Ectodermal cell (in vitro differentiated cells): Measurements from ENCODE around the gene PRKG1.
"Not testable (repeated sequence)": the region's sequence is repeated elsewhere in the genome, so short reads cannot be mapped to it uniquely, and the experiment has no call there.

ENCODE experiments used
- H3K27ac ChIP-seq: 2 replicates; pipeline ENCODE4 v1.7.0; 2013; ENCODE audit warnings: mild to moderate bottlenecking, low read depth, low read length; ENCODE audit not compliant: insufficient read depth, poor library complexity, severe bottlenecking
- H3K27me3 ChIP-seq: 2 replicates; pipeline ENCODE4 v1.7.0; 2013; ENCODE audit warnings: mild to moderate bottlenecking, low read length; ENCODE audit not compliant: insufficient read depth, control insufficient read depth, poor library complexity, severe bottlenecking
- H3K36me3 ChIP-seq: one replicate; pipeline ENCODE4 v1.7.0; 2013; ENCODE audit warnings: low read length; ENCODE audit not compliant: control insufficient read depth, insufficient read depth
- H3K4me1 ChIP-seq: one replicate; pipeline ENCODE4 v1.7.0; 2013; ENCODE audit warnings: low read length; ENCODE audit not compliant: control insufficient read depth, insufficient read depth
- H3K4me3 ChIP-seq: 2 replicates; pipeline ENCODE4 v1.7.0; 2013; ENCODE audit warnings: low read depth, low read length, control low read depth; ENCODE audit not compliant: insufficient read depth
- H3K9me3 ChIP-seq: 2 replicates; pipeline ENCODE4 v1.7.0; 2013; ENCODE audit warnings: mild to moderate bottlenecking, low read length, moderate library complexity; ENCODE audit not compliant: control insufficient read depth
- whole genome bisulfite sequencing, 2 experiments: methylation state at CpG; one replicate each; pipeline ENCODE4 v1.1.7; 2013; ENCODE audit warnings: missing lambda C conversion rate in 2 of 2; 5-methylcytosine and 5-hydroxymethylcytosine counted together

PRKG1 gene

GRCh38 chr10:51257511-51258248 is 183.4 kb downstream of the PRKG1 start:
- no peaks in the 10 kb centered on the region for H3K9me3 ChIP-seq
- peak overlapping the region; percentile 70 for H3K27ac ChIP-seq
- no peaks in the 10 kb centered on the region for H3K27me3 ChIP-seq
- WGBS, 2 experiments, result 80 to 82% methylated on average over 7 of the region's 7 CpGs
- peaks cover 10% of the 10 kb centered on the region for H3K4me1 ChIP-seq
- H3K36me3 ChIP-seq, result no peaks in the 10 kb centered on the region
- H3K4me3 ChIP-seq, result no peak overlapping the region

DNA sequence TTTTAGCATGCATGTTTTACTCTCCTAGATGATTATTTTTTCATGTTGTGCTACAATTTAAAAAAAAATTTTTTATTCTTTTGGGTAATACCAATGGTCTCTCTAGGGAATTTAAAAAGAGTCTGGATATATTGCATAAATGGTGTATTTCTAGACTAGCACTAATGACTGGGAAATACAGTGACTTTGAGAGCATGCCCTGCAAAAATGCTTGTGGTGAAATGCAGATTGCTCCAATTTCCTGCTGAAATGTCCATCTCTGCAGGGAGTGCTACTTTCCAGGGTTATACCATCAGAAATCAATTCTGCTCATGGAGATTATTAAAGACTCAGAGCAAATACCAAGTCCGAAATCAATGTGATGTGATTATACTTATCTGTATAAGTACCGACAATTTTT is 186.1 kb downstream of the PRKG1 start:
- Histone ChIP-seq H3K27ac (no peak overlapping the region), H3K27me3 (no peaks in the 10 kb centered on the region), H3K4me3 (no peak overlapping the region), H3K36me3 (no peaks in the 10 kb centered on the region), H3K4me1 (peaks cover 10% of the 10 kb centered on the region), H3K9me3 (no peaks in the 10 kb centered on the region)
- 100% methylated on average over 2 of the region's 2 CpGs for WGBS, 2 experiments

- no peak overlapping the region for H3K27ac ChIP-seq
- no peak overlapping the region for H3K4me3 ChIP-seq
- H3K4me1 ChIP-seq, result no peaks in the 10 kb centered on the region
- no peaks in the 10 kb centered on the region for H3K9me3 ChIP-seq
- 97% methylated on average over 2 of the region's 3 CpGs for WGBS, 2 experiments
- no peaks in the 10 kb centered on the region for H3K27me3 ChIP-seq
- no peaks in the 10 kb centered on the region for H3K36me3 ChIP-seq
Measured at GRCh38 chr10:51266496-51266895, 192.2 kb downstream of the PRKG1 start.

- 47 to 48% methylated on average over 8 of the region's 8 CpGs for WGBS, 2 experiments
- not testable (repeated sequence) for H3K27ac ChIP-seq, H3K4me3 ChIP-seq, H3K36me3 ChIP-seq, H3K4me1 ChIP-seq, H3K9me3 ChIP-seq, H3K27me3 ChIP-seq
Measured at GRCh38 chr10:51267980-51268570, 193.8 kb downstream of the PRKG1 start.

DNA sequence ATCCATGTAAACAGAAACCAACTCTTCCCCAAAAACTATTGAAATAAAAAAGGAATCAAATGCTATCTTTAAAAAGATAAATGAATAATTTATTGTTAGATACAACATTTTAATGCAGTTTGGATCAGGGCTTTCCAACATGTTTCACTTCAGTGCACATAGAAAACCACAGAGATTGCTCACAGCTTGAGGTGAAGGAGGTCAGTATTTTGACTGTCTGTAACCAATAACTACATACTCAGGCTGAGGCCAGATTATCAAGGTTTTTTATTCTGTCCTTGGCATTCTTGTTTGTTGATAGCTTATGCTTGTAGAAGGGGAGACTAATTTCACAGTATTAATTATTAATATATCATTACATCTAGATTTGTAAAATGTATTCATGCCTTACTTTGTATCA is 195.5 kb downstream of the PRKG1 start:
- no peaks in the 10 kb centered on the region for H3K9me3 ChIP-seq

DNA sequence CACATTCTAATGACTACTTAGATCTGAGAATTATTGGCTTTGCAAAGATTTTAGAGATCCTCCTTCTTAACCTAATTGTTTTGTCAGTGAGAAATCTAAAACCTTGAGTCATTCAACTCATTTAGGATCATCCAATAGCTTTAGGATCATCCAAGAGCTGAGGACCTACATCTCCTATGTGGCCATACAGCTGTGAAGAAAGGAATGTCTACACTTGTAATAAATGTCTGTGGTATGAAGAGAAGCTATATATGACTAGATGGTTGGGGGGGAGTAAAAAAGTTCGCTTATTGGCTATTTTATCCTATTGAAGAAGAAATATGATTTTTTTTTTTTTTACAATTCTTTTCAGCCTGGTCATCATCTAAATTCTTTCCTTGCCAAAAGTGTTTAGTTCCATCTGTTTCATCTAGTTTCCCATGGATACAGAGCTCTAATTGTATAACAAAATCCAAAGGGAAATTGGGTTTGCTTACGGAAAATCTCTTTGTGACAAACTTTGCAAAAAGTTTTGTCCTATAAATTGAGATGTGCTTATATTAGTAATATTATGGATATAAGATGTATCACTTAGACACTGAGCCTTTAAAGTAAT is 196.7 kb downstream of the PRKG1 start:
- no peaks in the 10 kb centered on the region for H3K4me1 ChIP-seq
- H3K27ac ChIP-seq, result no peak overlapping the region
- no peaks in the 10 kb centered on the region for H3K36me3 ChIP-seq
- H3K4me3 ChIP-seq, result no peak overlapping the region
- H3K27me3 ChIP-seq, result no peaks in the 10 kb centered on the region
- no peaks in the 10 kb centered on the region for H3K9me3 ChIP-seq
- WGBS, 2 experiments, result 81% methylated on average over 2 of the region's 2 CpGs; no CpG with 5 or more reads in 1 of the 2 experiments

More for the DNA sequence above, 195.5 kb downstream of the PRKG1 start:
- Histone ChIP-seq H3K4me1 (no peaks in the 10 kb centered on the region), H3K27ac (no peak overlapping the region), H3K4me3 (no peak overlapping the region), H3K27me3 (no peaks in the 10 kb centered on the region), H3K36me3 (no peaks in the 10 kb centered on the region)

GRCh38 chr10:51272099-51272498 is 197.8 kb downstream of the PRKG1 start:
- H3K9me3 ChIP-seq, H3K36me3 ChIP-seq, H3K4me3 ChIP-seq, H3K27ac ChIP-seq, H3K27me3 ChIP-seq, H3K4me1 ChIP-seq: not testable (repeated sequence)
- WGBS, 2 experiments, result 82 to 97% methylated on average over 2 of the region's 2 CpGs

GRCh38 chr10:51272555-51272954 is 198.3 kb downstream of the PRKG1 start:
- 89 to 93% methylated on average over 1 of the region's 1 CpG for WGBS, 2 experiments
- Histone ChIP-seq H3K27ac (no peak overlapping the region), H3K36me3 (no peaks in the 10 kb centered on the region), H3K9me3 (no peaks in the 10 kb centered on the region), H3K4me3 (no peak overlapping the region), H3K27me3 (no peaks in the 10 kb centered on the region), H3K4me1 (no peaks in the 10 kb centered on the region)

GRCh38 chr10:51273574-51273973 is 199.3 kb downstream of the PRKG1 start:
- Histone ChIP-seq H3K9me3 (no peaks in the 10 kb centered on the region), H3K4me1 (no peaks in the 10 kb centered on the region), H3K27ac (no peak overlapping the region), H3K4me3 (no peak overlapping the region), H3K27me3 (no peaks in the 10 kb centered on the region), H3K36me3 (no peaks in the 10 kb centered on the region)
- WGBS, 2 experiments, result 95 to 96% methylated on average over 5 of the region's 5 CpGs

DNA sequence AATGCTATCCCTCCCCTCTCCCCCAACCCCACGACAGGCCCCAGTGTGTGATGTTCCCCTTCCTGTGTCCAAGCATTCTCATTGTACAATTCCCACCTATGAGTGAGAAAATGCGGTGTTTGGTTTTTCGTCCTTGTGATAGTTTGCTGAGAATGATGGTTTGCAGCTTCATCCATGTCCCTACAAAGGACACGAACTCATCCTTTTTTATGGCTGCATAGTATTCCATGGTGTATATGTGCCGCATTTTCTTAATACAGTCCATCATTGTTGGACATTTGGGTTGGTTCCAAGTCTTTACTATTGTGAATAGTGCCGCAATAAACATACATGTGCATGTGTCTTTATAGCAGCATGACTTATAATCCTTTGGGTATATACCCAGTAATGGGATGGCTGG is 201.8 kb downstream of the PRKG1 start:
- not testable (repeated sequence) for H3K4me1 ChIP-seq, H3K4me3 ChIP-seq, H3K9me3 ChIP-seq, H3K36me3 ChIP-seq, H3K27ac ChIP-seq, H3K27me3 ChIP-seq
- 94 to 98% methylated on average over 5 of the region's 6 CpGs for WGBS, 2 experiments
